ENCODE data around the gene NTSR1.

DNA sequence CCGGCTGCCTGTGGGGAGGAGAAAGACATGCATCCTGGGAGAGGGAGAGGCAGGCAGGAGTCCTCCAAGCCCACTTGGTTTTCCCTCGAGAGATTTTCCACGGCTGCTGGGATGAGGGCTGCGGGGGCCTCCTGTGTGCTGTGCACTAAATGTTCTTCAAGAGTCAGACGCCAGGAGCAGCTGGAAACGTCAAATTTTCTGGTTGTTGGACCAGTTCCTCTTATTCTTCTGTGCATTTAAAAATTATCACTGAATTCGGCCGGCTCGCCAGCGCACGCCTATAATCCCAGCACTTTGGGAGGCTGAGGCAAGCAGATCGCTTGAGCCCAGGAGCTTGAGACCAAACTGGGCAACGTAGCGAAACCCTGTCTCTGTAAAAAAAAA lies 32.8 kb upstream of the NTSR1 start:
- TF ChIP-seq, protein P1, sequence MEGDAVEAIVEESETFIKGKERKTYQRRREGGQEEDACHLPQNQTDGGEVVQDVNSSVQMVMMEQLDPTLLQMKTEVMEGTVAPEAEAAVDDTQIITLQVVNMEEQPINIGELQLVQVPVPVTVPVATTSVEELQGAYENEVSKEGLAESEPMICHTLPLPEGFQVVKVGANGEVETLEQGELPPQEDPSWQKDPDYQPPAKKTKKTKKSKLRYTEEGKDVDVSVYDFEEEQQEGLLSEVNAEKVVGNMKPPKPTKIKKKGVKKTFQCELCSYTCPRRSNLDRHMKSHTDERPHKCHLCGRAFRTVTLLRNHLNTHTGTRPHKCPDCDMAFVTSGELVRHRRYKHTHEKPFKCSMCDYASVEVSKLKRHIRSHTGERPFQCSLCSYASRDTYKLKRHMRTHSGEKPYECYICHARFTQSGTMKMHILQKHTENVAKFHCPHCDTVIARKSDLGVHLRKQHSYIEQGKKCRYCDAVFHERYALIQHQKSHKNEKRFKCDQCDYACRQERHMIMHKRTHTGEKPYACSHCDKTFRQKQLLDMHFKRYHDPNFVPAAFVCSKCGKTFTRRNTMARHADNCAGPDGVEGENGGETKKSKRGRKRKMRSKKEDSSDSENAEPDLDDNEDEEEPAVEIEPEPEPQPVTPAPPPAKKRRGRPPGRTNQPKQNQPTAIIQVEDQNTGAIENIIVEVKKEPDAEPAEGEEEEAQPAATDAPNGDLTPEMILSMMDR (IDR thresholded peaks at IDR 0.05; ENCODE audit: low read depth, low read length), result no peak
- TF ChIP-seq EZH2phosphoT487 (IDR thresholded peaks at IDR 0.05; ENCODE audit: low read depth), result no peak

Data from OCI-LY3 (cell line).